WI38 (cell line): Measurements from ENCODE around the gene MPI.
"Not testable (repeated sequence)": the region's sequence is repeated elsewhere in the genome, so short reads cannot be mapped to it uniquely, and the experiment has no call there.

ENCODE experiments used
- H3K4me3 ChIP-seq: 2 replicates; pipeline ENCODE4 v1.5.1; 2011; ENCODE audit warnings: low read depth, mild to moderate bottlenecking, control low read depth, low read length
- CTCF ChIP-seq: IDR thresholded peaks from 2 replicates; pipeline ENCODE4 v1.5.1; 2012; ENCODE audit warnings: low read depth, mild to moderate bottlenecking, control low read depth, low read length

The MPI gene

GRCh38 chr15:74893627-74894026 is 3.8 kb downstream of the MPI start:
- H3K4me3 ChIP-seq: no peak overlapping the region
- TF ChIP-seq CTCF: no peak

GRCh38 chr15:74894383-74894782 is 4.5 kb downstream of the MPI start:
- not testable (repeated sequence) for H3K4me3 ChIP-seq

GRCh38 chr15:74895830-74896229 is 6.0 kb downstream of the MPI start:
- no peak overlapping the region for H3K4me3 ChIP-seq
- no peak for TF ChIP-seq CTCF

GRCh38 chr15:74896316-74896715 is 6.5 kb downstream of the MPI start:
- H3K4me3 ChIP-seq: no peak overlapping the region

GRCh38 chr15:74897300-74897701 is 7.5 kb downstream of the MPI start:
- H3K4me3 ChIP-seq: no peak overlapping the region
- no peak for TF ChIP-seq CTCF

More at GRCh38 chr15:74896316-74896715, 6.5 kb downstream of the MPI start:
- no peak for TF ChIP-seq CTCF

- no peak overlapping the region for H3K4me3 ChIP-seq
- peak; percentile 85 for TF ChIP-seq CTCF
Measured at GRCh38 chr15:74901612-74902063, 11.8 kb downstream of the MPI start.

- TF ChIP-seq CTCF: no peak
- H3K4me3 ChIP-seq: no peak overlapping the region
Measured at GRCh38 chr15:74902295-74903075, 12.6 kb downstream of the MPI start.

- no peak for TF ChIP-seq CTCF
- H3K4me3 ChIP-seq: no peak overlapping the region
Measured at GRCh38 chr15:74903676-74904075, 13.8 kb downstream of the MPI start.
